HCT116 (cell line): ENCODE measurements around the gene DNAJC8.

Source experiments
- CTCF ChIP-seq, 3 experiments: fragments of 200-600 bp in 1 of 3; sonication (generic) in 1 of 3; IDR thresholded peaks in 2 of 3; conservative IDR thresholded peaks in 1 of 3; 2 replicates each; pipeline ENCODE4 v1.5.1; 2012 to 2017; ENCODE audit warnings: low read depth in 2 of 3, low read length in 2 of 3, antibody characterized with exemption in 1 of 3, borderline replicate concordance in 1 of 3, control low read depth in 1 of 3, mild to moderate bottlenecking in 1 of 3, mixed read lengths in 1 of 3, mixed run types in 1 of 3, moderate library complexity in 1 of 3; ENCODE audit not compliant: insufficient read depth in 1 of 3
- ELF1 ChIP-seq: IDR thresholded peaks from 2 replicates; pipeline ENCODE4 v1.6.1; 2012; ENCODE audit warnings: low read depth, borderline replicate concordance
- EZH2phosphoT487 ChIP-seq: fragments of 200-600 bp; IDR thresholded peaks from 2 replicates; pipeline ENCODE4 v1.6.1; 2018; ENCODE audit warnings: antibody characterized with exemption, borderline replicate concordance
- JUND ChIP-seq: IDR thresholded peaks from 2 replicates; pipeline ENCODE4 v1.6.1; 2012
- MAX ChIP-seq: IDR thresholded peaks from 2 replicates; pipeline ENCODE4 v1.6.1; 2012
- POLR2AphosphoS5 ChIP-seq: IDR thresholded peaks from 2 replicates; pipeline ENCODE4 v1.6.1; 2011; ENCODE audit warnings: mild to moderate bottlenecking, low read depth, low read length, moderate library complexity
- ZBTB33 ChIP-seq: IDR thresholded peaks from 2 replicates; pipeline ENCODE4 v1.6.1; 2011; ENCODE audit warnings: mild to moderate bottlenecking, low read length, moderate library complexity; ENCODE audit not compliant: insufficient replicate concordance; ENCODE audit errors: extremely low read depth

- TF ChIP-seq JUND (no peak), EZH2phosphoT487 (no peak), POLR2AphosphoS5 (no peak), MAX (no peak), CTCF (IDR thresholded peaks at IDR 0.05 in 2 of 3, conservative IDR thresholded peaks at IDR 0.05 in 1 of 3; ENCODE audit: borderline replicate concordance in 1 of 3, insufficient read depth in 1 of 3, low read depth in 2 of 3, low read length in 2 of 3) (no peak), ZBTB33 (no peak), ELF1 (no peak)
These were observed 4.0 kb upstream of the DNAJC8 start for GRCh38 chr1:28236656-28237322.
